GM12801 (cell line): ENCODE data around the gene TENT4A.

Experiments
- CTCF ChIP-seq: IDR thresholded peaks from one replicate; pipeline ENCODE4 v1.5.1; 2011; ENCODE audit warnings: control low read depth; ENCODE audit not compliant: insufficient read length; ENCODE audit errors: extremely low read depth

Gene TENT4A

GRCh38 chr5:6759983-6760382 lies 46.8 kb downstream of the TENT4A start:
- TF ChIP-seq CTCF, result no peak

DNA sequence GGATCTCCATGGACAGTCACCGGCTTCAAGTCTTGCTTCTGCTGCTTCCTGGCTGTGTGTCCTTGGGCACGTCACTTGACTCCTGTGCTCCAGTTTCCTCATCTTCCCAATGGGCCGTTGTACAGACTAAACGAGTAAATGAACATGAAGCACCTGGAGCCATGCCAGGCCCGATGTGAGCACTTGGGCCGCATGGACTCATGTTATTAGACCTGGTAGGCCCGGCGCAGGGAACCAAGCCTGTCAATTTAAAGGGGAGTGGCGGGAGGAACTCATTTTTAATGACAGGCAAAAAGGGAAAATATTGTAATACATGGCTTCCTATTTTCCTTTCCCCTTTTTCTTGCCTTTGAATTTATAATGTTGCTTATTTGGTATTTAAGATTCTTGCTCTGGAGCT lies 47.5 kb downstream of the TENT4A start:
- TF ChIP-seq CTCF, result no peak

DNA sequence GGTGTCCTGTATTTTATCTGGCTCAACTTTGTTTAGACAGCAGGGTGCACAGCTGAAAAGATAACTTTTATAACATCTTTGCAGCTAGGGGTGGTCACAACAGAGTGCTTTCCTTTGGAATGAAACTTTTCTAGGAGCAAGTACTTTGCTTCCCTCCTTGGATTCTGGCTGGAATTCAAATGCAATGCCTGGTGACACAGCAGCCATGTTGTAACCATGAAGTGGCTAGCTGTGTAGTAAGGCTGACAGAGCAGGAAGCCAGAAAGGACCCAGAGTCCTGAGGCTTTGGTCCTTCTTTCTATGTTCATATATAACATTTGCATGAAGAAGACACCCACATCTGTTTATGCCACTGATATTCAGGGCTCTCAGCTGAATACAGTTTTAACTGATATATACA lies 48.1 kb downstream of the TENT4A start:
- TF ChIP-seq CTCF, result no peak

DNA sequence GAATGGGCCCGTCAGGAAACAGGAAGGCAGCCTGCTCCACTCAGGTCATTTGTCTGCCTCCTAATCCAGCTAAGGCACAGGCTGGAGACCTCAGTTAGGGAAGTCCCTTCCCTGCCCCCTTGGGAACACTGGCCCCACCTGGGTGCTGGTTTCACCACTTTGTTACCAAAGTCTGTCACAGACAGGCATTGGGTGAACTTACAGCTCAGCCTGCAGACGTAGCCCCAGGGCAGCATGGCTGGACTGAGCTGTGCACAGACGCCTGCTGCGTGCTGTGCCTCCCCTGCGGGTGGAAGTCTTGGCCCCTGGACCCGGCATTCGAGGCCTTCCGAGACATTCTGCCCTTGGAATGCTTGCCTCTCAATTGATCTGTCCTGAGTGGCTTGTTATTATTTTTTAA lies 48.9 kb downstream of the TENT4A start:
- TF ChIP-seq CTCF, result no peak

DNA sequence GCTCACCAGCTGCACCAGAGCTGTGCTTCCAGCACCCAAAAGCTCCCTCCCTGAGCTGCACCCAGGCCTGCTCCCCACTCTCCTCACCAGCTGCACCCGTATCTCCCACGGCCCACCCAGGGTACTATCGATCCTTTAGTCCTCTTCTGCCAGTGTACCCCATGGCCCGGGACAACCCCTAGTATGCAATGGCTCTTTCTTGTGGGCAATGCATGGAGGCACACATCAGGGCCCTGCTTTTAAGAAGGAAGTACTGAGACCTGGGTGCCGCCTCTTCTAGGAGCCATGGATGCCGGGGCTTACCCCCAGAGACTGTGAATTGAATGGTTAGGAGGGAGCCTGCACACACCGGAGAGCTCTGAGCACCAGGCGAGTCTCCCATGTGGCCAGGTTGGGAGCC lies 49.5 kb downstream of the TENT4A start:
- TF ChIP-seq CTCF, result no peak

DNA sequence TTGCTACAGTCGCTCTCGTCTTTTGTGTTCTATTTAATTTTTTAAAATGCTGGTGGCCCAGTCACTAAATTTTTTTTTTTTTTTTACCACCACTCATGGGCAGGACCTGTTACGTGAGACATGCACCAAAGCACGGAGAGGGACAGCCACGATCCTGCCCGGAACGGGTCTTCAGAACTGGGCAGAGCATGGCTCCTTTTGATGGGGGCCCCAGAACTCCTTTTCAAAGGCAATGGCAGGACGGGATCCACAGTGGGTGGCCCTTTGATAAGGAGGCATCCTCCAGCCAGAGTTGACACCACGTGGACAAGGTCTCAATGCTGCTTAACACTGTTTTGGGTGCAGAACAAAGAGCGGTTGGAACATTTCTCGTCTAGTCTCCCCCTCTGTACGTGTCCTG lies 50.0 kb downstream of the TENT4A start:
- no peak for TF ChIP-seq CTCF

GRCh38 chr5:6765612-6766525 lies 52.6 kb downstream of the TENT4A start:
- TF ChIP-seq CTCF, result no peak
